ENCODE results near the gene POTEB3. TPM values are rescaled to one million over a fixed set of nuclear protein-coding genes. Genes with fewer than 3 reads are reported as not detected.
"Not testable (repeated sequence)": the region's sequence is repeated elsewhere in the genome, so short reads cannot be mapped to it uniquely, and the experiment has no call there.

The POTEB3 gene
- total and polyA plus RNA-seq, 10 of the 15 experiments (the other 5 are each of a cell fraction or from before 2014, with no cell fraction given): not detected

GRCh38 chr15:21383866-21384485, 56.3 kb downstream of the POTEB3 start:
- H3K9ac ChIP-seq (ENCODE audit: control insufficient read depth, insufficient read depth, low read length); H4K20me1 ChIP-seq (ENCODE audit: control insufficient read depth, insufficient read depth); H3K4me3 ChIP-seq; H3K79me2 ChIP-seq (ENCODE audit: control insufficient read depth, insufficient read depth, low read length); intact Hi-C loops (cut with micrococcal nuclease; ENCODE audit: unreplicated experiment); H3K4me1 ChIP-seq (ENCODE audit: control insufficient read depth, insufficient read depth, low read length); H3K36me3 ChIP-seq (ENCODE audit: control insufficient read depth in 2 of 2, insufficient read depth in 2 of 2, low read length in 1 of 2); RAD21 ChIA-PET (ENCODE audit: unreplicated experiment); ATAC-seq; FAIRE-seq; H3K9me3 ChIP-seq (replicated peaks; ENCODE audit: control insufficient read depth, insufficient read depth, low read length); SMC1A ChIA-PET (ENCODE audit: uncharacterized antibody, unreplicated experiment); POLR2A ChIA-PET; DNase-seq (ENCODE audit: low read depth, low spot score); H3K27me3 ChIP-seq (replicated peaks in 1 of 2; ENCODE audit: control insufficient read depth in 2 of 2, insufficient read depth in 2 of 2, low read length in 1 of 2); H2AFZ ChIP-seq (ENCODE audit: control insufficient read depth, low read depth, low read length); BruUV-seq (replicated peaks); CTCF ChIA-PET; in situ Hi-C loops (cut with MboI); H3K27ac ChIP-seq (ENCODE audit: control insufficient read depth, insufficient read depth); H3K4me2 ChIP-seq (ENCODE audit: control insufficient read depth, insufficient read depth): not testable (repeated sequence)
- no CpG with 5 or more reads among the region's 24 CpGs for WGBS (ENCODE audit: insufficient coverage, insufficient replicate concordance, low lambda C conversion rate, missing lambda C conversion rate)

- BruUV-seq (replicated peaks); FAIRE-seq; ATAC-seq; in situ Hi-C loops (cut with MboI); H3K9ac ChIP-seq (ENCODE audit: control insufficient read depth, insufficient read depth, low read length); RAD21 ChIA-PET (ENCODE audit: unreplicated experiment); H3K4me3 ChIP-seq; H3K27me3 ChIP-seq (replicated peaks in 1 of 2; ENCODE audit: control insufficient read depth in 2 of 2, insufficient read depth in 2 of 2, low read length in 1 of 2); H3K4me2 ChIP-seq (ENCODE audit: control insufficient read depth, insufficient read depth); H2AFZ ChIP-seq (ENCODE audit: control insufficient read depth, low read depth, low read length); DNase-seq (ENCODE audit: low read depth, low spot score); CTCF ChIA-PET; SMC1A ChIA-PET (ENCODE audit: uncharacterized antibody, unreplicated experiment); H3K36me3 ChIP-seq (ENCODE audit: control insufficient read depth in 2 of 2, insufficient read depth in 2 of 2, low read length in 1 of 2); H3K9me3 ChIP-seq (replicated peaks; ENCODE audit: control insufficient read depth, insufficient read depth, low read length); intact Hi-C loops (cut with micrococcal nuclease; ENCODE audit: unreplicated experiment); H4K20me1 ChIP-seq (ENCODE audit: control insufficient read depth, insufficient read depth); H3K79me2 ChIP-seq (ENCODE audit: control insufficient read depth, insufficient read depth, low read length); H3K27ac ChIP-seq (ENCODE audit: control insufficient read depth, insufficient read depth); POLR2A ChIA-PET; H3K4me1 ChIP-seq (ENCODE audit: control insufficient read depth, insufficient read depth, low read length): not testable (repeated sequence)
- no CpG with 5 or more reads among the region's 18 CpGs for WGBS (ENCODE audit: insufficient coverage, insufficient replicate concordance, low lambda C conversion rate, missing lambda C conversion rate)
These were observed 66.6 kb downstream of the POTEB3 start for GRCh38 chr15:21373682-21374081.

- H3K9ac ChIP-seq (ENCODE audit: control insufficient read depth, insufficient read depth, low read length); H2AFZ ChIP-seq (ENCODE audit: control insufficient read depth, low read depth, low read length); FAIRE-seq; RAD21 ChIA-PET (ENCODE audit: unreplicated experiment); H3K27me3 ChIP-seq (replicated peaks in 1 of 2; ENCODE audit: control insufficient read depth in 2 of 2, insufficient read depth in 2 of 2, low read length in 1 of 2); H3K36me3 ChIP-seq (ENCODE audit: control insufficient read depth in 2 of 2, insufficient read depth in 2 of 2, low read length in 1 of 2); DNase-seq (ENCODE audit: low read depth, low spot score); SMC1A ChIA-PET (ENCODE audit: uncharacterized antibody, unreplicated experiment); H3K79me2 ChIP-seq (ENCODE audit: control insufficient read depth, insufficient read depth, low read length); H3K9me3 ChIP-seq (replicated peaks; ENCODE audit: control insufficient read depth, insufficient read depth, low read length); H4K20me1 ChIP-seq (ENCODE audit: control insufficient read depth, insufficient read depth); ATAC-seq; H3K4me1 ChIP-seq (ENCODE audit: control insufficient read depth, insufficient read depth, low read length); H3K4me3 ChIP-seq; BruUV-seq (replicated peaks); in situ Hi-C loops (cut with MboI); H3K4me2 ChIP-seq (ENCODE audit: control insufficient read depth, insufficient read depth); CTCF ChIA-PET; intact Hi-C loops (cut with micrococcal nuclease; ENCODE audit: unreplicated experiment); H3K27ac ChIP-seq (ENCODE audit: control insufficient read depth, insufficient read depth); POLR2A ChIA-PET: not testable (repeated sequence)
- WGBS (ENCODE audit: insufficient coverage, insufficient replicate concordance, low lambda C conversion rate, missing lambda C conversion rate): no CpG with 5 or more reads among the region's 26 CpGs
These were observed 71.1 kb downstream of the POTEB3 start for GRCh38 chr15:21369177-21369576.

- H3K9ac ChIP-seq (ENCODE audit: control insufficient read depth, insufficient read depth, low read length); H3K79me2 ChIP-seq (ENCODE audit: control insufficient read depth, insufficient read depth, low read length); H3K4me2 ChIP-seq (ENCODE audit: control insufficient read depth, insufficient read depth); CTCF ChIA-PET; H3K27ac ChIP-seq (ENCODE audit: control insufficient read depth, insufficient read depth); DNase-seq (ENCODE audit: low read depth, low spot score); FAIRE-seq; ATAC-seq; POLR2A ChIA-PET; H3K4me3 ChIP-seq; SMC1A ChIA-PET (ENCODE audit: uncharacterized antibody, unreplicated experiment); in situ Hi-C loops (cut with MboI); intact Hi-C loops (cut with micrococcal nuclease; ENCODE audit: unreplicated experiment); H2AFZ ChIP-seq (ENCODE audit: control insufficient read depth, low read depth, low read length); H3K27me3 ChIP-seq (replicated peaks in 1 of 2; ENCODE audit: control insufficient read depth in 2 of 2, insufficient read depth in 2 of 2, low read length in 1 of 2); H3K36me3 ChIP-seq (ENCODE audit: control insufficient read depth in 2 of 2, insufficient read depth in 2 of 2, low read length in 1 of 2); H3K9me3 ChIP-seq (replicated peaks; ENCODE audit: control insufficient read depth, insufficient read depth, low read length); H4K20me1 ChIP-seq (ENCODE audit: control insufficient read depth, insufficient read depth); BruUV-seq (replicated peaks); H3K4me1 ChIP-seq (ENCODE audit: control insufficient read depth, insufficient read depth, low read length); RAD21 ChIA-PET (ENCODE audit: unreplicated experiment): not testable (repeated sequence)
- no CpG with 5 or more reads among the region's 22 CpGs for WGBS (ENCODE audit: insufficient coverage, insufficient replicate concordance, low lambda C conversion rate, missing lambda C conversion rate)
These were observed 71.7 kb downstream of the POTEB3 start for GRCh38 chr15:21368625-21369024.
